Right atrium auricular region (tissue), 2 donors: Measurements from ENCODE around the gene PRDX2. TPM values are rescaled to one million over a fixed set of nuclear protein-coding genes. Genes with fewer than 3 reads are reported as not detected.

ENCODE experiments used
- DNase-seq: peaks from one replicate; pipeline ENCODE4 v3.0.0-alpha.2; 2019; ENCODE audit warnings: low spot score
- H3K27ac ChIP-seq, 2 donors: fragments of 200-600 bp; sonication (generic); 1 replicate in 1 of 2; 2 replicates in 1 of 2; pipeline ENCODE4 v1.5.1; 2016 to 2019
- H3K27me3 ChIP-seq, 2 donors: fragments of 200-600 bp; sonication (generic); one replicate each; pipeline versions ENCODE4 v1.5.1 to v1.6.0; 2017 to 2019
- H3K36me3 ChIP-seq: fragments of 200-600 bp; sonication (generic); one replicate; pipeline ENCODE4 v1.5.1; 2016
- H3K4me1 ChIP-seq, 2 donors: fragments of 200-600 bp; sonication (generic); one replicate each; pipeline versions ENCODE4 v1.5.1 to v1.6.0; 2017 to 2019
- H3K4me3 ChIP-seq, 2 donors: fragments of 200-600 bp; sonication (generic); 1 replicate in 1 of 2; 2 replicates in 1 of 2; pipeline ENCODE4 v1.5.1; 2017 to 2019; ENCODE audit warnings: mild to moderate bottlenecking in 1 of 2, moderate library complexity in 1 of 2
- H3K9me3 ChIP-seq, 2 donors: fragments of 200-600 bp; sonication (generic); one replicate each; pipeline ENCODE4 v1.5.1; 2019
- microRNA-seq, 2 donors: library from miRNA; unstranded; fragments of <30 nt; microRNA quantifications; one replicate each; pipeline ENCODE4, GENCODE V29; 2016 to 2017; ENCODE audit warnings: borderline number of aligned reads in 2 of 2, borderline replicate concordance in 1 of 2
- total RNA-seq, 2 donors: library from RNA; depleted of rRNA; stranded (reverse); fragments of >200 nt; gene quantifications; one replicate each; pipeline ENCODE4 v1.1.0, GENCODE V29; 2016
- TF ChIP-seq, protein P1 (sequence below), 2 donors: fragments of 200-600 bp; sonication (generic); IDR thresholded peaks; one replicate each; pipeline ENCODE4 v1.5.1; 2019; ENCODE audit warnings: antibody characterized with exemption in 2 of 2

Gene PRDX2
- total RNA-seq, 2 donors from 2014 or later = 702 to 859 TPM

DNA sequence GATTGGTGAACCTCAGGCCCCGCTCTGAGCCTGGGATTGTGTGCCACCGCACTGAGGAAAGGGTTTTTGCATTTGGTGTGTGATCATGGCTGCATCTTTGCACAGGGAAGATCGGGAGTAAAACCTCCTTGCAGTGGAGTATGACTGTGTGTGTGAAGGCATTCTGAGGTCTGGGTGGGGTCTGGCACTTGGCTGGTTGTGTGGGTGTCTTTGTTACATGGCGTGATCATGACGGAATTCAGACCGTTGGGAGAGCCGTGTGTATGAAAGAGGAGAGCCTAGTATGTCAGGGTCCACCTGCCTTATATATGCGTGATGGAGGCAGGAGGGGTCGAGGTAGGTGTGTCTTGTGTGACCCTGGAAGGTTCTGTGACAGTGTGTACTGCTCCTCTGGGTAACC, 50.7 kb downstream of the PRDX2 start:
- TF ChIP-seq, protein P1, sequence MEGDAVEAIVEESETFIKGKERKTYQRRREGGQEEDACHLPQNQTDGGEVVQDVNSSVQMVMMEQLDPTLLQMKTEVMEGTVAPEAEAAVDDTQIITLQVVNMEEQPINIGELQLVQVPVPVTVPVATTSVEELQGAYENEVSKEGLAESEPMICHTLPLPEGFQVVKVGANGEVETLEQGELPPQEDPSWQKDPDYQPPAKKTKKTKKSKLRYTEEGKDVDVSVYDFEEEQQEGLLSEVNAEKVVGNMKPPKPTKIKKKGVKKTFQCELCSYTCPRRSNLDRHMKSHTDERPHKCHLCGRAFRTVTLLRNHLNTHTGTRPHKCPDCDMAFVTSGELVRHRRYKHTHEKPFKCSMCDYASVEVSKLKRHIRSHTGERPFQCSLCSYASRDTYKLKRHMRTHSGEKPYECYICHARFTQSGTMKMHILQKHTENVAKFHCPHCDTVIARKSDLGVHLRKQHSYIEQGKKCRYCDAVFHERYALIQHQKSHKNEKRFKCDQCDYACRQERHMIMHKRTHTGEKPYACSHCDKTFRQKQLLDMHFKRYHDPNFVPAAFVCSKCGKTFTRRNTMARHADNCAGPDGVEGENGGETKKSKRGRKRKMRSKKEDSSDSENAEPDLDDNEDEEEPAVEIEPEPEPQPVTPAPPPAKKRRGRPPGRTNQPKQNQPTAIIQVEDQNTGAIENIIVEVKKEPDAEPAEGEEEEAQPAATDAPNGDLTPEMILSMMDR (IDR thresholded peaks at IDR 0.05) = no peak
- H3K4me1 ChIP-seq = no peaks in the 10 kb centered on the region
- no peaks in the 10 kb centered on the region for H3K9me3 ChIP-seq
- H3K27ac ChIP-seq = no peak overlapping the region
- H3K27me3 ChIP-seq = no peaks in the 10 kb centered on the region
- H3K36me3 ChIP-seq = peaks cover 23% of the 10 kb centered on the region
- no peak overlapping the region for H3K4me3 ChIP-seq
- no peak for DNase-seq

DNA sequence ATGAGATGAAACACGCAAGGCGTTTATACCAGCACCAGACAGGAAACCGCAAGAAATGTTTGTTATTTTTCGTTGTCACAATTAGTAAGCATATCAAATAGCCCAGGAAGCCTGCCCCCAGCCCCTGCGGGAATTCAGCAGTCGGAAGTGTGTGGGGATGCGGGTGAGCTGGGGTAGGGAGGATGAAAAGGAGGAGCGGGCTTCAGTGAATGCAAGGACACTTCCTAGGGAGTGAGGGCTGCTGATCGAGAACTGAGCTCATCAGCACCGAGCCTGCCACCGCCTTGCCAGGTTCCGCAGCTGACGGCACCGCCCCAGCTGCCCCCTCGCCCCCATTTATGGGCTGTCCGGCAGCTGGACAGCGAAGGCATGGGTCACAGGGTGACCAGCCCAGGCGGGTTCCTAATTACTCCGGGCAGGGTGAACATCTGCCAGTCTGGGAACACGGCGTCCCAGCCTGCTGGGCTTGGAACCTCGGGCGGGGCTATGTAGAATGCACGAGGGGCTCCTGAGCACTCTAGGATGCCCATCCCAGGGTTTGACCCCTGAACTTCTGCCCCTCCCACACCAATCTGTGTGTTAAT, 51.6 kb downstream of the PRDX2 start:
- Histone ChIP-seq H3K27ac (no peak overlapping the region), H3K4me1 (no peaks in the 10 kb centered on the region), H3K4me3 (no peak overlapping the region), H3K9me3 (no peaks in the 10 kb centered on the region), H3K36me3 (peaks cover 29% of the 10 kb centered on the region), H3K27me3 (no peaks in the 10 kb centered on the region)
- DNase-seq = no peak
- TF ChIP-seq, protein P1 (IDR thresholded peaks at IDR 0.05) = no peak

DNA sequence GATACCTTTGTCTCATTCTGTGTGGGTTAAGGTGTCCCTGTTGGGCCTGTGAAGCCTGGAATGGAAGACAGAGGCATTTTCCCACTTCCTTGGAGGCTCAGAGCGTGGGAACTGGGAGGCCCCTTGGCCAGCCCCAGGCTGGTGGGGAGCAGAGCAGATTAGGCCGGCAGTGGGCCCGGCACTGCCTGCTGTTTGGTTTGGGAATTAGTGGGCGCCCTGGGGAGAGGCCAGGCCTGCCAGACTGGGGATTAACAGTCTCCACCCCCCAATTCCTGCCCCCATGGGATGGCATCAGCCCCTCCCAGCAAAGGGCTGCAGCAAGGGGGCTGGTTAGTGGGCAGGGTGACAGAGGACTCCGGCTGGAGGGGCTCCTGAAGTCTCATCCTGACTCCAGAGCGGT, 53.1 kb downstream of the PRDX2 start:
- no peaks in the 10 kb centered on the region for H3K4me1 ChIP-seq
- no peak for DNase-seq
- no peaks in the 10 kb centered on the region for H3K27me3 ChIP-seq
- no peaks in the 10 kb centered on the region for H3K9me3 ChIP-seq
- H3K4me3 ChIP-seq = no peak overlapping the region
- TF ChIP-seq, protein P1 (IDR thresholded peaks at IDR 0.05) = no peak
- H3K27ac ChIP-seq = no peak overlapping the region
- H3K36me3 ChIP-seq = peaks cover 29% of the 10 kb centered on the region

Small RNAs within 50 kb of the gene (microRNA-seq; reads per million reads assigned to microRNA genes)
- gene MIR5684 = 0 to 0.71 reads per million in 2 donors

Other genes with a start within 250 kb of the PRDX2 start
- 1 to 10 TPM; 2.5 to 4.5 TPM for gene ZNF490, start 191.0 kb downstream of the PRDX2 start, total RNA-seq
- 10 to 100 TPM in 1 of 2 donors, 1 to 10 TPM in 1; 8.2 to 10.1 TPM for gene ZNF791, start 190.9 kb downstream of the PRDX2 start, total RNA-seq
- gene MAN2B1, start 135.1 kb downstream of the PRDX2 start, total RNA-seq = 10 to 100 TPM; 33.7 to 35.5 TPM
- 10 to 100 TPM; 10.1 to 11.6 TPM for gene WDR83, start 135.0 kb downstream of the PRDX2 start, total RNA-seq
- 10 to 100 TPM; 59.8 to 60.1 TPM for gene DHPS, start 119.9 kb downstream of the PRDX2 start, total RNA-seq
- gene GNG14, start 113.8 kb downstream of the PRDX2 start, total RNA-seq = not detected
- gene FBXW9, start 105.2 kb downstream of the PRDX2 start, total RNA-seq = 1 to 10 TPM; 1.8 TPM
- 10 to 100 TPM; 35.9 to 55.2 TPM for gene TNPO2, start 77.9 kb downstream of the PRDX2 start, total RNA-seq
- 100 to 1,000 TPM; 262 to 287 TPM for gene TRIR, start 67.1 kb downstream of the PRDX2 start, total RNA-seq
- gene GET3, start 64.3 kb downstream of the PRDX2 start, total RNA-seq = 10 to 100 TPM; 44.6 to 55.1 TPM
- not detected for gene BEST2, start 50.0 kb downstream of the PRDX2 start, total RNA-seq
- gene HOOK2, start 26.2 kb downstream of the PRDX2 start, total RNA-seq = 10 to 100 TPM; 11.4 to 12.2 TPM
- 100 to 1,000 TPM; 321 to 506 TPM for gene JUNB, start 10.3 kb downstream of the PRDX2 start, total RNA-seq
- gene THSD8, start 269 bp upstream of the PRDX2 start, total RNA-seq = not detected
- 1 to 10 TPM; 3.1 to 4.0 TPM for gene RNASEH2A, start 4.8 kb upstream of the PRDX2 start, total RNA-seq
- gene RTBDN, start 32.8 kb upstream of the PRDX2 start, total RNA-seq = not detected
- gene MAST1, start 36.7 kb upstream of the PRDX2 start, total RNA-seq = not detected
- 10 to 100 TPM; 24.2 to 24.9 TPM for gene DNASE2, start 79.6 kb upstream of the PRDX2 start, total RNA-seq
- gene KLF1, start 85.4 kb upstream of the PRDX2 start, total RNA-seq = under 1 TPM in 1 of 2 donors, not detected in 1; 0.26 TPM
- gene GCDH, start 89.4 kb upstream of the PRDX2 start, total RNA-seq = 10 to 100 TPM; 28.4 to 58.3 TPM
- not detected for gene SYCE2, start 117.5 kb upstream of the PRDX2 start, total RNA-seq
- 10 to 100 TPM; 36.4 TPM for gene FARSA, start 131.9 kb upstream of the PRDX2 start, total RNA-seq
- 100 to 1,000 TPM; 285 to 289 TPM for gene CALR, start 136.8 kb upstream of the PRDX2 start, total RNA-seq
- 100 to 1,000 TPM; 178 to 185 TPM for gene RAD23A, start 144.1 kb upstream of the PRDX2 start, total RNA-seq
- gene GADD45GIP1, start 155.4 kb upstream of the PRDX2 start, total RNA-seq = 10 to 100 TPM; 48.5 to 58.7 TPM
- 10 to 100 TPM in 1 of 2 donors, 1 to 10 TPM in 1; 2.9 to 10.7 TPM for gene DAND5, start 167.8 kb upstream of the PRDX2 start, total RNA-seq
- gene NFIX, start 193.7 kb upstream of the PRDX2 start, total RNA-seq = 10 to 100 TPM; 56.5 to 69.8 TPM